Measurements from ENCODE around the gene RPL13.
"Not testable (repeated sequence)": the region's sequence is repeated elsewhere in the genome, so short reads cannot be mapped to it uniquely, and the experiment has no call there.

The RPL13 gene

GRCh38 chr16:89586853-89587252 is 26.4 kb downstream of the RPL13 start:
- Histone ChIP-seq H3K27me3 (ENCODE audit: insufficient read depth, low read length, poor library complexity) (no peaks in the 10 kb centered on the region), H3K79me2 (ENCODE audit: insufficient read depth, low read length) (no peaks in the 10 kb centered on the region), H2AFZ (ENCODE audit: low read depth, low read length) (no peak overlapping the region), H3K9me3 (ENCODE audit: insufficient read depth, low read length, severe bottlenecking) (peaks cover 14% of the 10 kb centered on the region), H4K20me1 (ENCODE audit: insufficient read depth, low read length) (no peaks in the 10 kb centered on the region), H3K27ac (ENCODE audit: low read length) (no peak overlapping the region), H3K4me2 (ENCODE audit: insufficient read depth, low read length) (no peak overlapping the region), H3K4me1 (ENCODE audit: insufficient read depth, low read length) (no peaks in the 10 kb centered on the region), H3K4me3 (ENCODE audit: low read depth in 1 of 2, low read length in 2 of 2) (no peak overlapping the region), H3K36me3 (ENCODE audit: insufficient read depth, low read length) (peaks cover 28% of the 10 kb centered on the region), H3K9ac (ENCODE audit: low read depth, low read length) (no peak overlapping the region)
- TF ChIP-seq CTCF (IDR thresholded peaks at IDR 0.05; ENCODE audit: borderline replicate concordance, extremely low read depth, low read length, poor library complexity, severe bottlenecking) (no peak), EZH2 (IDR thresholded peaks at IDR 0.05; ENCODE audit: borderline replicate concordance, low read depth, low read length, severe bottlenecking) (no peak)
- DNase-seq = no peak
- ATAC-seq (ENCODE audit: insufficient read depth, low read depth) = 0 out of 3 replicates have a peak, but pooled peaks have one; percentile 13

DNA sequence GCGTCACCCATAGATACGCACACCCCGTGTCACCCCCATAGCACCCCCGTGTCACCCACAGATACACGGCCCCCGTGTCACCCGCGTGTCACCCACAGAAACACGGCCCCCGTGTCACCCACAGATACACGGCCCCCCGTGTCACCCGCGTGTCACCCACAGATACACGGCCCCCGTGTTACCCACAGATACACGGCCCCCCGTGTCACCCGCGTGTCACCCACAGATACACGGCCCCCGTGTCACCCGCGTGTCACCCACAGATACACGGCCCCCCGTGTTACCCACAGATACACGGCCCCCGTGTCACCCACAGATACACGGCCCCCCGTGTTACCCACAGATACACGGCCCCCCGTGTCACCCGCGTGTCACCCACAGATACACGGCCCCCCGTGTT is 27.2 kb downstream of the RPL13 start:
- not testable (repeated sequence) for H3K27ac ChIP-seq (ENCODE audit: low read length); H3K9ac ChIP-seq (ENCODE audit: low read depth, low read length); H3K4me3 ChIP-seq (ENCODE audit: low read depth in 1 of 2, low read length in 2 of 2); ATAC-seq (ENCODE audit: insufficient read depth, low read depth); H2AFZ ChIP-seq (ENCODE audit: low read depth, low read length); H3K79me2 ChIP-seq (ENCODE audit: insufficient read depth, low read length); H3K27me3 ChIP-seq (ENCODE audit: insufficient read depth, low read length, poor library complexity); H3K4me2 ChIP-seq (ENCODE audit: insufficient read depth, low read length); H3K4me1 ChIP-seq (ENCODE audit: insufficient read depth, low read length); DNase-seq; H4K20me1 ChIP-seq (ENCODE audit: insufficient read depth, low read length)
- peaks cover 14% of the 10 kb centered on the region for H3K9me3 ChIP-seq (ENCODE audit: insufficient read depth, low read length, severe bottlenecking)
- H3K36me3 ChIP-seq (ENCODE audit: insufficient read depth, low read length) = peaks cover 28% of the 10 kb centered on the region

DNA sequence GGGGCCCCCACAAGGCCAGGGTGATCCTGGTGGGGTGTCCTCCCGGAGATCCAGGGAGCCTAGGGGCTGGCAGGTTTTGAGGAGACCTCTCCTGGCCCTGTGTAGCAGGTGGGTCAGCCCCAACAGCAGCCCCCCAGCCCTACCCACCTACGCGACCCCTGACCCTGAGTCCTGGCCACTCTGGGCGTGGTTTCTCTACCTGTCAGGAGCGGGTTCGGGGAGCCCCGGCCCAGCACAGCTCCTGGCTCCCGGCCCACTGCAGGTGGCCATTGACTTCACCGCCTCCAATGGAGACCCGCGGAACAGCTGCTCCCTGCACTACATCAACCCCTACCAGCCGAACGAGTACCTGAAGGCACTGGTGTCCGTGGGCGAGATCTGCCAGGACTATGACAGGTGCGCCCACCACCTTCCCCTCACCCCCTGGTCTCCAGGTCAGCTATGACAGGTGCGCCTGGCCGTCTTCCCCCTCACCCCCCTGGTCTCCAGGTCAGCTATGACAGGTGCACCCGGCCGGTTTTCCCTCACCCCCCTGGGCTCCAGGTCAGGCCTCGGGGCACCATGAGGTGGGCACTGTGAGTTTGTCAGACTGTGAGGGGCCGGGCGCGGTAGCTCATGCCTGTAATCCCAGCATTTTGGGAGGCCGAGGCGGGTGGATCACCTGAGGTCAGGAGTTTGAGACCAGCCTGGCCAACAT is 28.1 kb downstream of the RPL13 start:
- H3K4me2 ChIP-seq (ENCODE audit: insufficient read depth, low read length) = no peak overlapping the region
- peaks cover under 1% of the 10 kb centered on the region; the same call in 1 of the 2 replicates for H3K4me1 ChIP-seq (ENCODE audit: insufficient read depth, low read length)
- TF ChIP-seq CTCF (IDR thresholded peaks at IDR 0.05; ENCODE audit: borderline replicate concordance, extremely low read depth, low read length, poor library complexity, severe bottlenecking) (no peak), EZH2 (IDR thresholded peaks at IDR 0.05; ENCODE audit: borderline replicate concordance, low read depth, low read length, severe bottlenecking) (no peak)
- H3K79me2 ChIP-seq (ENCODE audit: insufficient read depth, low read length) = no peaks in the 10 kb centered on the region
- no peak for ATAC-seq (ENCODE audit: insufficient read depth, low read depth)
- no peak overlapping the region for H3K4me3 ChIP-seq (ENCODE audit: low read depth in 1 of 2, low read length in 2 of 2)
- peaks cover 28% of the 10 kb centered on the region for H3K36me3 ChIP-seq (ENCODE audit: insufficient read depth, low read length)
- no peaks in the 10 kb centered on the region for H4K20me1 ChIP-seq (ENCODE audit: insufficient read depth, low read length)
- H3K9me3 ChIP-seq (ENCODE audit: insufficient read depth, low read length, severe bottlenecking) = peaks cover 14% of the 10 kb centered on the region
- H3K27ac ChIP-seq (ENCODE audit: low read length) = no peak overlapping the region
- no peak overlapping the region for H2AFZ ChIP-seq (ENCODE audit: low read depth, low read length)
- H3K9ac ChIP-seq (ENCODE audit: low read depth, low read length) = no peak overlapping the region
- DNase-seq = no peak
- no peaks in the 10 kb centered on the region for H3K27me3 ChIP-seq (ENCODE audit: insufficient read depth, low read length, poor library complexity)

- H3K27ac ChIP-seq (ENCODE audit: low read length) = no peak overlapping the region
- ATAC-seq (ENCODE audit: insufficient read depth, low read depth) = no peak
- no peak for DNase-seq
These were observed 28.9 kb downstream of the RPL13 start for GRCh38 chr16:89589241-89589926.

More at GRCh38 chr16:89589241-89589926, 28.9 kb downstream of the RPL13 start:
- Histone ChIP-seq H3K9me3 (ENCODE audit: insufficient read depth, low read length, severe bottlenecking) (peaks cover 14% of the 10 kb centered on the region), H3K27me3 (ENCODE audit: insufficient read depth, low read length, poor library complexity) (no peaks in the 10 kb centered on the region), H3K4me1 (ENCODE audit: insufficient read depth, low read length) (peaks cover 9% of the 10 kb centered on the region; the same call in 1 of the 2 replicates), H3K9ac (ENCODE audit: low read depth, low read length) (no peak overlapping the region), H4K20me1 (ENCODE audit: insufficient read depth, low read length) (no peaks in the 10 kb centered on the region), H3K79me2 (ENCODE audit: insufficient read depth, low read length) (no peaks in the 10 kb centered on the region), H3K36me3 (ENCODE audit: insufficient read depth, low read length) (peaks cover 28% of the 10 kb centered on the region), H3K4me2 (ENCODE audit: insufficient read depth, low read length) (no peak overlapping the region), H2AFZ (ENCODE audit: low read depth, low read length) (no peak overlapping the region), H3K4me3 (ENCODE audit: low read depth in 1 of 2, low read length in 2 of 2) (no peak overlapping the region)
- no peak for TF ChIP-seq EZH2 (IDR thresholded peaks at IDR 0.05; ENCODE audit: borderline replicate concordance, low read depth, low read length, severe bottlenecking)
- no peak for TF ChIP-seq CTCF (IDR thresholded peaks at IDR 0.05; ENCODE audit: borderline replicate concordance, extremely low read depth, low read length, poor library complexity, severe bottlenecking)
